HFF-Myc (cell line): ENCODE results near the gene TSPAN13.

Experiments
- DNase-seq: peaks from one replicate; pipeline ENCODE4 v3.0.0-alpha.2; 2011; ENCODE audit warnings: low read depth; ENCODE audit errors: extremely low read depth
- H3K4me3 ChIP-seq: replicated peaks from 2 replicates; pipeline ENCODE4 v1.5.1; 2011; ENCODE audit warnings: low read depth, mild to moderate bottlenecking, control low read depth, low read length
- CTCF ChIP-seq: IDR thresholded peaks from 2 replicates; pipeline ENCODE4 v1.5.1; 2012; ENCODE audit warnings: mild to moderate bottlenecking, low read depth, low read length, control low read depth; ENCODE audit errors: missing control alignments

The TSPAN13 gene

GRCh38 chr7:16753102-16753931 lies at the start of gene TSPAN13:
TSPAN13 (plus strand) TSS chr7:16753755; CDS start chr7:16753968, 213 bp downstream.
- DNase-seq = no peak
- peak within 1 kb of the TSS; percentile 79 for H3K4me3 ChIP-seq
- TF ChIP-seq CTCF = no peak

GRCh38 chr7:16708511-16708910 lies 45.0 kb upstream of the TSPAN13 start:
- no peak overlapping the region for H3K4me3 ChIP-seq
- DNase-seq = no peak
- TF ChIP-seq CTCF = no peak

- DNase-seq = peak; percentile 85
- TF ChIP-seq CTCF = no peak
- no peak overlapping the region for H3K4me3 ChIP-seq
Measured at GRCh38 chr7:16708980-16709379, 44.6 kb upstream of the TSPAN13 start.

- H3K4me3 ChIP-seq = no peak overlapping the region
- DNase-seq = no peak
Measured at GRCh38 chr7:16710651-16711050, 42.9 kb upstream of the TSPAN13 start.

GRCh38 chr7:16711730-16712129 lies 41.8 kb upstream of the TSPAN13 start:
- no peak overlapping the region for H3K4me3 ChIP-seq
- no peak for DNase-seq
- no peak for TF ChIP-seq CTCF

More at GRCh38 chr7:16710651-16711050, 42.9 kb upstream of the TSPAN13 start:
- no peak for TF ChIP-seq CTCF

GRCh38 chr7:16712916-16713315 lies 40.6 kb upstream of the TSPAN13 start:
- TF ChIP-seq CTCF = no peak
- DNase-seq = no peak
- H3K4me3 ChIP-seq = no peak overlapping the region
